H1 (cell line): ENCODE data around the gene TRAF1. TPM values are rescaled to one million over a fixed set of nuclear protein-coding genes. Genes with fewer than 3 reads are reported as not detected.

Source experiments
- HDAC2 ChIP-seq, 2 experiments: fragments of 300-600 bp in 1 of 2; sonication (generic) in 1 of 2; IDR thresholded peaks; 2 replicates each; pipeline ENCODE4 v1.6.1; 2011 to 2012; ENCODE audit warnings: low read depth in 2 of 2, low read length in 2 of 2, mild to moderate bottlenecking in 2 of 2, moderate library complexity in 2 of 2, borderline replicate concordance in 1 of 2, inconsistent platforms in 1 of 2
- HDAC6 ChIP-seq: IDR thresholded peaks from one replicate; pipeline ENCODE4 v1.7.1; 2012; ENCODE audit warnings: low read depth, mild to moderate bottlenecking, inconsistent platforms, low read length, moderate library complexity
- polyA plus RNA-seq, 7 experiments: library from polyadenylated mRNA; depleted of rRNA in 3 of 7; stranded (reverse) in 5 of 7; unstranded in 2 of 7; fragments of >200 nt in 5 of 7; fragments of 200-250 nt in 2 of 7; gene quantifications; 1 replicate in 5 of 7; 2 replicates in 1 of 7; 4 replicates in 1 of 7; pipeline versions ENCODE4 v1.2.1 to v1.2.3, GENCODE V29; 2011 to 2013; ENCODE audit warnings: missing spikeins in 2 of 7, mixed read lengths in 2 of 7
- total RNA-seq: library from RNA; stranded (reverse); fragmentation: NEBNext Ultra II Directional; extraction: Animal tissue kit (Norgen Biotek cat#: 25700); gene quantifications from 2 replicates; pipeline ENCODE4 v1.2.1, GENCODE V29; 2021

TRAF1 gene
- total and polyA plus RNA-seq, 2 of the 8 experiments (the other 6 are each of a cell fraction or from before 2014, with no cell fraction given): 1.6 to 3.2 TPM

DNA sequence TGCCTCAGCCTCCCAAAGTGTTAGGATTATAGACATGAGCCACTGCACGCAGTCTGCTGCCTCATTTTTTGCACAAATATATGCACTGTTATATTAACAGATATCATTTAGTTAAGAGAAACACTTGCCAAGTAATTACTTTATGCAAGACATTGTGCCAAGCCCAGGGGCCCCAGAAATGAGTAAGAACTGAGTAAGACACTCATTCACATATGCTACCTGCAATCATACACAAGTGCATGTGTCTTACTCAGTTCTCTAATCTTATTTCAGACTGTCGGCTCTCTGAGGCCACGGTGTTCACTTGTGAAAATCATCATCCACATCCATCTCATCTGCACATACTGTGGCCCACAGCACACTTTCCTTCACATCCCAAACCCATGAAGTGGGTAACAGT lies 16.0 kb downstream of the TRAF1 start (continued):
- TF ChIP-seq HDAC2 (IDR thresholded peaks at IDR 0.05; ENCODE audit: borderline replicate concordance in 1 of 2, low read depth in 2 of 2, low read length in 2 of 2): no peak
- TF ChIP-seq HDAC6: no peak
